Stimulated activated naive CD8-positive, alpha-beta T cell treated with anti-CD3 and anti-CD28 coated beads, Interleukin-15, Interleukin-2, amounts not matched to agents 100 ng/mL and 50 ng/mL, for 24 hours (primary cell): ENCODE data around the gene SYCP2L.
"Not testable (repeated sequence)": the region's sequence is repeated elsewhere in the genome, so short reads cannot be mapped to it uniquely, and the experiment has no call there.

ENCODE experiments used
- H3K27ac Mint-ChIP-seq: one replicate; pipeline ENCODE4 v1.8.0; 2021; ENCODE audit warnings: mild to moderate bottlenecking, mixed read lengths
- H3K27me3 Mint-ChIP-seq: one replicate; pipeline ENCODE4 v1.8.0; 2021; ENCODE audit warnings: mixed read lengths
- H3K36me3 Mint-ChIP-seq: one replicate; pipeline ENCODE4 v1.8.0; 2021; ENCODE audit warnings: low read depth, mixed read lengths
- H3K4me1 Mint-ChIP-seq: one replicate; pipeline ENCODE4 v1.8.0; 2021; ENCODE audit warnings: low read depth, mixed read lengths
- H3K4me3 Mint-ChIP-seq: one replicate; pipeline ENCODE4 v1.8.0; 2021; ENCODE audit warnings: mild to moderate bottlenecking, mixed read lengths
- H3K9me3 Mint-ChIP-seq: one replicate; pipeline ENCODE4 v1.8.0; 2021; ENCODE audit warnings: mixed read lengths

SYCP2L gene

DNA sequence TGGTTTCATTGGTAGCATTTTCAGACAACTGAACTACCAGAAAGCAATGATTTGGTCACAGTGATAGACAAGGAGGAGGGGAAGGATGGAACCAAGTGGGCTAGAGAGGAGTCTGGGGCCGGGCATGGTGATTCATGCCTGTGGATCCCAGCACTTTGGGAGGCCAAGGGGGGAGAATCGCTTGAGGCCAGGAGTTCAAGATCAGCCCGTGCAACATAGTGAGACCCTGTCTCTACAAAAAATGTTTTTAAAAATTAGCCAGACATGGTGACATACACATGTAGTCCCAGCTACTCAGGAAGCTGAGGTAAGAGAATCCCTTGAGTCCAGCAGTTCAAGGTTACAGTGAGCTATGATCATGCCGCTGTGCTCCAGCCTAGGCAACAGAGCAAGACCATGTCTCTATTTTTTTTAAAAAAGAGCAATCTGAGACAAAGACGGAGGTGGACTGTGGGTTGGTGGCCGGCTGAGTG is 70.6 kb downstream of the SYCP2L start:
- no peaks in the 10 kb centered on the region for H3K9me3 Mint-ChIP-seq
- no peaks in the 10 kb centered on the region for H3K4me1 Mint-ChIP-seq
- no peak overlapping the region for H3K27ac Mint-ChIP-seq
- H3K27me3 Mint-ChIP-seq: peaks cover 26% of the 10 kb centered on the region
- no peaks in the 10 kb centered on the region for H3K36me3 Mint-ChIP-seq
- no peak overlapping the region for H3K4me3 Mint-ChIP-seq

DNA sequence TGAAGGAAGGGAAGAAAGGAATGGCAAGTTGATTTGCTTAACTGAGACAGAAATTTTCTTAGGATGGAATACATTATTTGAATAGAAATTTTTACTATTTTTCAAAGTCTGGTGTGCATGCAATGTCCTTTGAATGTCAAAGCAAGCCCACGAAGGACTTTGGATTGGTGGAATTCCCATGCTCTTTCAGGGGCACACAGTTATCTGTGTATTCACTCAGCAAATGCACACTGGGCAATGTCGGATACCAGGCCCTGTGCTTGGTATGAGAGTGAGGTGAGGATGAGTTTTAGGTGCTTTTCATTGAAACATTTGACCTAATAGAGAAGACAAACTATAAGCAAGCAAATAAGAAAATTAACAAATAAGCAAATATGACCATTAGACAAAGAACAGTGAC is 73.3 kb downstream of the SYCP2L start:
- no peak overlapping the region for H3K4me3 Mint-ChIP-seq
- H3K4me1 Mint-ChIP-seq: no peaks in the 10 kb centered on the region

DNA sequence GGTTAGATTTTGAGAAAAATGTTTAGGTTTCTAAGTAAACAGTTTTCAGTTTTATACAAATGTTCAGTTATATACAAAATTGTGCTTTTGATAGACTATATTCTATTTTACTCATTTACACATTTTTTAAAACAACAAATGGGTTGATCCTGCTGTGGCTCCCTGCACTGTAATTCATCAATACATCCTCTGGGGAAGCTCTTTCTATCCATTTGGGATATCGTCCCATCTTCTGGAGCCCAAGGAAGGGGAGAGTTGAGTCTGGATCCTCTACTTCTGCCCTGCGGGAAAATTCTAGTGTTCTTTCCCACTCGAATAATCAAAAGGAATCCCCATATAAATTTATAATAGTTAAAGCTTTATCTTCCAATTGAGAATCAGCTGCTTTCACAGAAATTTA is 75.0 kb downstream of the SYCP2L start:
- H3K4me1 Mint-ChIP-seq: no peaks in the 10 kb centered on the region
- no peak overlapping the region for H3K4me3 Mint-ChIP-seq
- H3K36me3 Mint-ChIP-seq: no peaks in the 10 kb centered on the region
- peaks cover 20% of the 10 kb centered on the region for H3K27me3 Mint-ChIP-seq
- no peak overlapping the region for H3K27ac Mint-ChIP-seq
- no peaks in the 10 kb centered on the region for H3K9me3 Mint-ChIP-seq

More for the DNA sequence above, 73.3 kb downstream of the SYCP2L start:
- peaks cover 17% of the 10 kb centered on the region for H3K27me3 Mint-ChIP-seq
- H3K27ac Mint-ChIP-seq: no peak overlapping the region
- no peaks in the 10 kb centered on the region for H3K36me3 Mint-ChIP-seq
- H3K9me3 Mint-ChIP-seq: no peaks in the 10 kb centered on the region

DNA sequence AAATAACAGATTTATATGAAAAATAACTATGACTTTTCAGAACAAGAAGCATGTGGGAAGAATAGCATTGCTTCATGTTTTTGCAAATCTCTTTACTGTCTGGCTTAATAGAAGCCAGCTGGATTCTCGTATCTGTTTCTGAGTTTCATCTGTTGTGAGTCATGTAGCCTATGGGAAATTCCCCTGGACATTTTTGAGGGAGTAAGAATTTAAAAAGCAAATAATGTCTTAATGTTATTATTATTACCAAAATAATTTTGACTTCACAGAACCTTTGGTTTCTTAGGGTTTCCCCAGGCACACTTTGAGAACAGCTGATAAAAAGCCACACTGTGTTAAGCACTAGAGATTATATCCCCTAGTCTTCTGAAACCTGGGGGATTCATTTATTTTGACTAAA is 75.8 kb downstream of the SYCP2L start:
- Mint-ChIP-seq H3K36me3 (no peaks in the 10 kb centered on the region), H3K9me3 (peaks cover under 1% of the 10 kb centered on the region), H3K4me3 (no peak overlapping the region), H3K4me1 (no peaks in the 10 kb centered on the region), H3K27me3 (peaks cover 22% of the 10 kb centered on the region), H3K27ac (no peak overlapping the region)

DNA sequence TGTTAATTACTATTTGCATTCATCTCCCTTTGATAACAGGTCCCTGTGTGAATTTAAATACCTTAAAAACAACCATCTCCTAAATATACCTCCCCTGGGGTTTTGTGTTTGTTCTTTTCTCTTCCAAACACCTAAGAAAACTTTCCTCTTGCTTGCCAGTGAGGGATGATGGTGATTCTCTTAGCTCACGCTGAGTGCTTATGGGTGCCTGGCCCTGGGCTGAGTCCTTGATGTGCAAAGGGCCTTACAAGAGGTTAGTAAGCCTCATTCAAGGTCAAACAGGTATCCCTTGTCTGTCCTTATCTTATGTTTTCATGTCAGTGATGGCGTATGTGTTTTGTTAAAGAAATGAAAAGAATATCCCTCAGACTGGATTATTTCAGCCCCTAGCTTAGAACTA is 76.3 kb downstream of the SYCP2L start:
- H3K27ac Mint-ChIP-seq: no peak overlapping the region
- no peaks in the 10 kb centered on the region for H3K36me3 Mint-ChIP-seq
- peaks cover 26% of the 10 kb centered on the region for H3K27me3 Mint-ChIP-seq
- peaks cover 5% of the 10 kb centered on the region for H3K9me3 Mint-ChIP-seq
- no peaks in the 10 kb centered on the region for H3K4me1 Mint-ChIP-seq
- no peak overlapping the region for H3K4me3 Mint-ChIP-seq

DNA sequence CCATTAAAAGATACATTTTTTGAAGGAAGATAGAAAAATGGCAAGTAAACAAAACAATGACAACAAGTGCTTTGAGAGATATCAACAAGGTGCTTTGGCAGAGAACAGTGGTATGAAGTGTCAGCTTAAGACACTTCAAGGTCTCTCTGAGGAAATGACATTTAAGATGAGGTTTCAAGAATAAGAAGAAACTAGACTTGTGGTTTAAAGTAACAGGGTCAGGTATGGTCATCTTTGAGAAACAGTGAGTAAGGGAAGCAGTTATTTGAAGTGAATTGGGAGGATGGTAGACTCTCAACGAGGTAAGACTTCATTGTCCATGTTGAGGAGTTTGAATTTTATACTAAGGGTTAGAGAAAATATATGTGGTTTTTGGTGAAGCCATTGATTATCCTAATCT is 77.8 kb downstream of the SYCP2L start:
- H3K4me3 Mint-ChIP-seq: no peak overlapping the region
- H3K27ac Mint-ChIP-seq: no peak overlapping the region
- peaks cover 5% of the 10 kb centered on the region for H3K9me3 Mint-ChIP-seq
- no peaks in the 10 kb centered on the region for H3K4me1 Mint-ChIP-seq
- no peaks in the 10 kb centered on the region for H3K36me3 Mint-ChIP-seq
- H3K27me3 Mint-ChIP-seq: peaks cover 25% of the 10 kb centered on the region

DNA sequence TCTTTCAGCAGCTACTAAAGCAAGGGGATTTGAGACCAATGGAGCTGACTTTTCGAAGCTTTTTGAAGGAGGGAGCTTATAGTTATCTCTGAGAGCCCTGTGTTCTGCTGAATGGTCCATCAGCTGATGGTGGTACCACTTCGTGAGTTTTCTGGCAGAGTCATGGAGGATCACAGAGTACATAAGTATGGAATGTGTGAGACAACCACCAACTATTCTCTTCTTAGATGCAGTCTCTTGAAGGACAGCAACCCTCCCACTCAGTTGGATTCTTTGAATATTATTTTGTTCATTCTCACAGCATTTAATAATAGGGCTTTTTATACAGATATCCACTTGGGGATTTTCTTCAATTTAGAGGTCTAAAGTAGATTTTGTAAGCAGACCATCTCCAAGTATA is 81.9 kb downstream of the SYCP2L start:
- Mint-ChIP-seq H3K4me3 (no peak overlapping the region), H3K9me3 (peaks cover 5% of the 10 kb centered on the region), H3K4me1 (no peaks in the 10 kb centered on the region), H3K36me3 (no peaks in the 10 kb centered on the region), H3K27ac (no peak overlapping the region), H3K27me3 (peaks cover 21% of the 10 kb centered on the region)

DNA sequence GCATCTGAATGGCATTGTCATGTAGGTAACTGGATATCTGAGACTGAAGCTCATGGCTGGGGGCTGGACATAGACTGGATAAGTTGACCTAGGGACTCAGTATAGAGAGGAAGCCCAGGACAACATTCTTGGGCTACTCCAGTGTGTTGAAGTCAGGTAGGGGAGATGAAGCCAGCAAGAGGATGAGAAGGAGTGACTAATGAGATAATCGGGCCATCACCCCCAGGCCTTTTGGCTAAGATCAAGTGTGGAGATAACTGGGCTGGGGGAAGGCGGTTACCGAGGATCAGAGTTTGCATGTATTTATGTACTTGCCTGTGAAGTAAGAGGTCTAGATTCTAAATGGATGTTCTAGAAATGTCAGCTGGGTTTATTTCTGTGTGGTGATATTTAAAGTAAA is 83.9 kb downstream of the SYCP2L start:
- Mint-ChIP-seq H3K27ac (no peak overlapping the region), H3K9me3 (peaks cover 5% of the 10 kb centered on the region), H3K36me3 (no peaks in the 10 kb centered on the region), H3K27me3 (peaks cover 16% of the 10 kb centered on the region), H3K4me3 (no peak overlapping the region), H3K4me1 (no peaks in the 10 kb centered on the region)

DNA sequence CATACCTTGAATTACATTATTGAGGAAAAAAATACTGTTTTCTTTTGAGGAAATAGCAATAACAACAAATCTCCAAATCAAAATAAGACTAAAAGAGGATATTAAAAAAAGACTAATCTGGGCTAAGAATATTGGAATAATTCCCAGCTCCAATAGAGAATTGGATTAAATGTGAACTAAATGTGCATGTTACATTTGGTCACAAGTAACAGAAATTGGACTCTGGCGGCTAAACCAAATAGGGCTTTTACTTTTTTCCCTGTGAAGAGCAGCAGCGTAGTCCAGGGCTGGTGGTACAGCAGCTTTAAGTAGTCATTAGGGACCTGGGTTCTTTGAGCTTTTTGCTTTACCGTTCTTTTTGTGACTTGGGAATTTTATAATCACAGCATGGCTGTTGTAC is 85.3 kb downstream of the SYCP2L start:
- Mint-ChIP-seq H3K4me3 (no peak overlapping the region), H3K9me3 (peaks cover 5% of the 10 kb centered on the region), H3K27ac (no peak overlapping the region), H3K4me1 (no peaks in the 10 kb centered on the region), H3K27me3 (peaks cover 16% of the 10 kb centered on the region), H3K36me3 (no peaks in the 10 kb centered on the region)

DNA sequence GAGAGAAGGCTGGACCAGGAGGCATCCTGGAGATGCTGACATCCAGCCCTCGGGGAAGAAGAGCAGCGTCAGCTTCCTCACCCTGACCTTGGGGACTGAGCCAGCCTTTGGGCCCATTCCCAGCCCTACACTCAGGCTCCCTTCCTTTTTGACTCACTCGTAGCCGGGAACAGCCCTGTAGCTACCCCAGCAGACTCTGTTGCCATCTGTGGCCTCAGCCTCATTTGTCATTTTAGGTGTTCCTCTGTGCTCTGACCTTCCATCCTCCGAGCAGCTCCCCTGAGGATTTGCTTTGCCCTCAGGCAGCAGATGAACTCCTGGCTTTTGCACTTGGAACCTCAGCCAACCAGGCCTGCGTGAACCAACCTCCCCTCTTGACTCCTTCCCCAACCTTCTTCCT is 89.7 kb downstream of the SYCP2L start:
- Mint-ChIP-seq H3K27ac (no peak overlapping the region), H3K36me3 (no peaks in the 10 kb centered on the region)

DNA sequence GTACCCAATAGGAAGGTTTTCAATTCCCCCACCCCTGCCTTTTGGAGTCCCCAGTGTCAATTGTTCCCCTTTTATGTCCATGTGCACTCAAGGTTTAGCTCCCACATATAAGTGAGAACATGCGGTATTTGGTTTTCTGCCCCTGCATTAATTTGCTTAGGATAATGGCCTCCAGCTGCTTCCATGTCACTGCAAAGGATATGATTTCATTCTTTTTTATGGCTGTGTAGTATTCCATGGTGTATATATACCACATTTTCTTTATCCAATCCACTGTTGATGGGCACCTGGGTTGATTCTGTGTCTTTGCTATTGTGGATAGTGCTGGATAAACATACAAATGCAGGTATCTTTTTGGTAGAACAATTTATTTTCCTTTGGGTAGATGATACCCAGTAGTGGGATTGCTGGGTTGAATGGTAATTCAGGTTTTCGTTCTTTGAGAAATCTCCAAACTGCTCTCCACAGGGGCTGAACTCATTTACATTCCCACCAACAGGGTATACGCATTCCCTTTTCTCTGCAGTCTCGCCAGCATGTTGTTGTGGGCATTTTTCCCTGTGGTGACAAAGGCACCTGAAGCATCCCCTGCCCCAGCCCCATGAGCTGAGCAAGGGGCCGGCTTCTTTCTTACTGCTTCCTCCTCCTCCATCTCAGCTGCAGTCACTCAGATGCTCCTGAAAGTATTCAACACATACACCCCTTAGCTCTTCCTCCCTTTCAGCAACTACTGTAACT is 90.5 kb downstream of the SYCP2L start:
- Mint-ChIP-seq H3K4me3 (no peak overlapping the region), H3K27me3 (peaks cover 3% of the 10 kb centered on the region), H3K27ac (no peak overlapping the region), H3K9me3 (peaks cover 4% of the 10 kb centered on the region), H3K4me1 (no peaks in the 10 kb centered on the region), H3K36me3 (no peaks in the 10 kb centered on the region)

More for the DNA sequence above, 89.7 kb downstream of the SYCP2L start:
- peaks cover 4% of the 10 kb centered on the region for H3K9me3 Mint-ChIP-seq
- H3K27me3 Mint-ChIP-seq: peaks cover 3% of the 10 kb centered on the region
- no peaks in the 10 kb centered on the region for H3K4me1 Mint-ChIP-seq
- H3K4me3 Mint-ChIP-seq: no peak overlapping the region

DNA sequence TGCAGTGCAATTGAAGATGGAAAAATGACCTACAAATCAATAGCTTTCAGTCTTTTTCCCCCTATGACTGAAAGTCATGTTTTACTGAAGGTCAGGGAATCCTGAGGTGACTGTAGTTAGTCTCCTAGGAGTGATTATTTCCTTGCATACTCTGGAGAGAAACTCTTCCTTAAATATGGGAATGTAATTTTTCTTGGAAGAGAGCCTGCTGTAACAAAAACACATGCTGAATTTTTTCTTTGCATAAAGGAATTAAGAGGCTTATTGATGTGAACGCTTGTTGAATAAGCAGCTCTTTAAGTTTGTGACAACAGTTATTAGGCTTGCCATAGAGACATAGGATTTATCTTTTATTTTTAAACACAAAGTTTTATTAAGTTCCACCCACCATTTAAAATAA is 92.8 kb downstream of the SYCP2L start:
- H3K4me3 Mint-ChIP-seq: no peak overlapping the region
- no peak overlapping the region for H3K27ac Mint-ChIP-seq
- H3K27me3 Mint-ChIP-seq: peaks cover 3% of the 10 kb centered on the region
- H3K36me3 Mint-ChIP-seq: no peaks in the 10 kb centered on the region
- peaks cover 4% of the 10 kb centered on the region for H3K9me3 Mint-ChIP-seq
- no peaks in the 10 kb centered on the region for H3K4me1 Mint-ChIP-seq

DNA sequence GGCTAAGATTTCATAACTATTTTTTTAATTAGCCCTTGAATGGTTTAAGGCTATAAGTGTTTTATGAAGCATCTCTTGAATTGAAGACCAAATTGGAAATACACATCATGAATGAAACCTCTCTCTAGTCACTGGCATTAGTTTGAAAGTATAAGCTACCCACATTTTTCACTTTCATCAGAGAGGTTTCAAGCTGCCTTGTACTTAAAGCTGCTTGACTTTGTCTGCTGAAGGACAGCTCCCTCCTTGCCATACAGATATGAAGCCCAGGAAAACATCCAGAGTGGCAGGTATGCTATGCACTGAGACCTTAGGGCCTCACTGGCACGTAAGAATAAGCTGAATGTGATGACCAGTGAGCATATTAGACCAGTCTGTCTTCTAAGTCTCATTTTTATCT is 94.6 kb downstream of the SYCP2L start:
- Mint-ChIP-seq H3K27me3 (peaks cover 3% of the 10 kb centered on the region), H3K9me3 (peaks cover 4% of the 10 kb centered on the region), H3K36me3 (no peaks in the 10 kb centered on the region), H3K27ac (no peak overlapping the region), H3K4me1 (no peaks in the 10 kb centered on the region), H3K4me3 (no peak overlapping the region)

DNA sequence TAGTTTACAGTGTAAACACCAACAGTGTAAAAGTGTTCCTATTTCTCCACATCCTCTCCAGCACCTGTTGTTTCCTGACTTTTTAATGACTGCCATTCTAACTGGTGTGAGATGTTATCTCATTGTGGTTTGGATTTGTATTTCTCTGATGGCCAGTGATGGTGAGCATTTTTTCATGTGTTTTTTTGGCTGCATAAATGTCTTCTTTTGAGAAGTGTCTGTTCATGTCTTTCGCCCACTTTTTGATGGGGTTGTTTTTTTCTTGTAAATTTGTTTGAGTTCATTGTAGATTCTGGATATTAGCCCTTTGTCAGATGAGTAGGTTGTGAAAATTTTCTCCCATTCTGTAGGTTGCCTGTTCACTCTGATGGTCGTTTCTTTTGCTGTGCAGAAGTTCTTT is 98.1 kb downstream of the SYCP2L start:
- H3K27ac Mint-ChIP-seq, H3K27me3 Mint-ChIP-seq, H3K4me3 Mint-ChIP-seq, H3K36me3 Mint-ChIP-seq, H3K4me1 Mint-ChIP-seq, H3K9me3 Mint-ChIP-seq: not testable (repeated sequence)

DNA sequence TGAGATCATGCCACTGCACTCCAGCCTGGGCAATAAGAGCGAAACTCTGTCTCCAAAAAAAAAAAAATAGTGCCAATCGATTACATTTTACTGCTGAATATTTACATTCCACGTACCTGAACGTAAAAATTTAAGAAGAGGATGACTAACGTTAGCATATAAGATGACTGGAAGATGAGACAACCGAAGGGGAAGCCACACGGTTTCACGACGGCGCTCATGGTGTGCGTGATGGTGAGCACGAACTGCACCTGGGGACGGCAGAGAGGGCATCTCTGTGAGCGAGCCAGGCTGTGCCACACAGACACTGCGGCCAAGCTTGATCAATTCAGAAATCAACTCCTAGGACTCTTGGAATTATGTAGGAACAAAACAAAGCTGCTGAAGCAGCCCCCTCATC is 102.7 kb downstream of the SYCP2L start:
- Mint-ChIP-seq H3K4me3 (no peak overlapping the region), H3K9me3 (no peaks in the 10 kb centered on the region), H3K27me3 (peaks cover 9% of the 10 kb centered on the region), H3K27ac (no peak overlapping the region), H3K36me3 (no peaks in the 10 kb centered on the region), H3K4me1 (no peaks in the 10 kb centered on the region)

DNA sequence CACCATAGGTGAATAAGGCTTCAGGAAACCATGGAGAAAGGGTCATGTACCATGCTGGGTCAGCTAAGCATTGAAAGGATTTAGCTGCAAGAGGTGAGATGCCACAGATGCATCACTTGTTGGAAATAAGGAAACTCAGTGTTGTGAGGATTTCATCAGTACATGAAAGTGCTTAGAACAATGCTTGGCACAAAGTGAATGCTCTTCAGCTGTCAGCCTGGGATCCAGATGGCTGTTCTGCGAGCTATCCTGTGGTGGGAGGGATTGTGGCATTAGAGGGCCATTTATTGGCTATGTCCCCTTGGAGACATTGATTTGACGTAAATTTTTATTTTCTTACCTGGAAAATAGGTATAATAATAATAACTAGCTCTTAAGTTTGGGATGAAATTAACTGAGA is 104.3 kb downstream of the SYCP2L start:
- no peak overlapping the region for H3K4me3 Mint-ChIP-seq
- H3K4me1 Mint-ChIP-seq: no peaks in the 10 kb centered on the region
- peaks cover 9% of the 10 kb centered on the region for H3K27me3 Mint-ChIP-seq
- H3K9me3 Mint-ChIP-seq: no peaks in the 10 kb centered on the region
- no peaks in the 10 kb centered on the region for H3K36me3 Mint-ChIP-seq
- no peak overlapping the region for H3K27ac Mint-ChIP-seq
